Motor neuron (in vitro differentiated cells): ENCODE measurements around the gene CHD1L. TPM values are rescaled to one million over a fixed set of nuclear protein-coding genes. Genes with fewer than 3 reads are reported as not detected.
A peak's percentile ranks its signal among the peaks of the same experiment; 100 is the strongest.
"Not testable (repeated sequence)": the region's sequence is repeated elsewhere in the genome, so short reads cannot be mapped to it uniquely, and the experiment has no call there.

Experiments used
- ATAC-seq, 8 experiments: fragments of 200-7000 bp; cut with Tn5 transposase; replicated peaks in 6 of 8; 2 replicates each; pipeline ENCODE4 v1.8.0; 2021; ENCODE audit warnings: mild to moderate bottlenecking in 8 of 8, moderate library complexity in 8 of 8
- H3K27ac ChIP-seq, 2 donors: fragments of 250-450 bp; sonication (Bioruptor Pico); 2 replicates each; pipeline ENCODE4 v1.9.0; 2021; ENCODE audit warnings: antibody characterized with exemption in 2 of 2, mild to moderate bottlenecking in 2 of 2, moderate library complexity in 1 of 2
- H3K4me1 ChIP-seq, 2 donors: fragments of 250-450 bp; sonication (Bioruptor Pico); replicated peaks in 1 of 2; 2 replicates each; pipeline ENCODE4 v1.6.1; 2021; ENCODE audit warnings: antibody characterized with exemption in 2 of 2, mild to moderate bottlenecking in 2 of 2, moderate library complexity in 1 of 2
- H3K4me3 ChIP-seq, 5 donors: fragments of 250-450 bp; sonication (Bioruptor Pico); 2 replicates each; pipeline ENCODE4 v1.9.0; 2021; ENCODE audit warnings: antibody characterized with exemption in 5 of 5, mild to moderate bottlenecking in 5 of 5, moderate library complexity in 4 of 5
- WGBS, 10 experiments: fragments of 450-650 bp; shearing (Covaris generic); methylation state at CpG; one replicate each; pipeline ENCODE4 v1.0.0; 2022; 5-methylcytosine and 5-hydroxymethylcytosine counted together
- in situ Hi-C, 9 experiments: fragments of 400-800 bp; cut with MboI; loops; one replicate each; pipeline ENCODE4 v1.15.0; 2021; ENCODE audit warnings: low sequenced_read_pairs in 9 of 9, low pct_unique_long_range_greater_than_20kb in 2 of 9; ENCODE audit not compliant: unreplicated experiment in 9 of 9
- total RNA-seq, 8 experiments: library from RNA; unstranded; fragments of 300-600 nt; gene quantifications; 2 replicates each; pipeline versions ENCODE4 v1.2.3 to v1.2.4, GENCODE V29; 2022

CHD1L gene
- total RNA-seq, 8 experiments from 2014 or later, result 20.7 to 50.9 (median 31.4) TPM

- in situ Hi-C loops, result loop anchor here in 3 of 9 experiments (25.0 kb wide), 3 partner anchors 95 to 595 kb away; a partner anchor contains a TSS
- ATAC-seq, result peak in 3 of 8 experiments; percentile 58 to 92 (median 90)
- Histone ChIP-seq H3K4me1 (no peaks in the 10 kb centered on the region), H3K27ac (no peak overlapping the region), H3K4me3 (no peak overlapping the region)
- WGBS, 10 experiments, result 8 to 100% (median 81%) methylated on average over 2 to 3 of the region's 3 CpGs; no CpG with 5 or more reads in 3 of the 10 experiments
Observed at GRCh38 chr1:147292631-147293251, 50.3 kb downstream of the CHD1L start.

GRCh38 chr1:147297438-147297837 lies 55.0 kb downstream of the CHD1L start:
- in situ Hi-C loops, result loop anchor here in 3 of 9 experiments (25.0 kb wide), 3 partner anchors 90 to 590 kb away; a partner anchor contains a TSS
- Histone ChIP-seq H3K4me3 (no peak overlapping the region), H3K4me1 (no peaks in the 10 kb centered on the region), H3K27ac (no peak overlapping the region)
- 82 to 100% (median 100%) methylated on average over 1 to 2 of the region's 2 CpGs for WGBS, 10 experiments
- ATAC-seq, result no peak

- H3K4me1 ChIP-seq, ATAC-seq, in situ Hi-C loops, H3K4me3 ChIP-seq, H3K27ac ChIP-seq: not testable (repeated sequence)
- WGBS, 10 experiments, result 80 to 100% (median 100%) methylated on average over 1 to 3 of the region's 3 CpGs; no CpG with 5 or more reads in 1 of the 10 experiments
Observed at GRCh38 chr1:147305803-147306202, 63.3 kb downstream of the CHD1L start.

GRCh38 chr1:147316968-147317367 lies 74.5 kb downstream of the CHD1L start:
- 14 to 94% (median 64%) methylated on average over 1 to 3 of the region's 3 CpGs for WGBS, 10 experiments
- Histone ChIP-seq H3K27ac (no peak overlapping the region), H3K4me1 (no peaks in the 10 kb centered on the region), H3K4me3 (no peak overlapping the region)
- no peak for ATAC-seq
- in situ Hi-C loops, result no loop called here

- peak overlapping the region in 4 of 5 donors; percentile 10 to 20 (median 14) for H3K4me3 ChIP-seq
- in situ Hi-C loops, ATAC-seq, H3K27ac ChIP-seq, H3K4me1 ChIP-seq: not testable (repeated sequence)
- whole genome bisulfite sequencing, 10 experiments, result 0 to 40% (median 12%) methylated on average over 1 to 9 of the region's 26 CpGs; no CpG with 5 or more reads in 7 of the 10 experiments
Observed at GRCh38 chr1:147326933-147327687, 84.6 kb downstream of the CHD1L start.

GRCh38 chr1:147334292-147334691 lies 91.8 kb downstream of the CHD1L start:
- ATAC-seq, result no peak
- 0 to 100% (median 64%) methylated on average over 1 to 5 of the region's 5 CpGs; no CpG with 5 or more reads in 1 of the 10 experiments for WGBS, 10 experiments
- peaks cover 10 to 12% of the 10 kb centered on the region in 2 donors for H3K4me1 ChIP-seq
- H3K4me3 ChIP-seq, result no peak overlapping the region
- in situ Hi-C loops, result no loop called here
- H3K27ac ChIP-seq, result no peak overlapping the region

- no peak overlapping the region for H3K27ac ChIP-seq
- in situ Hi-C loops, result no loop called here
- no peak overlapping the region for H3K4me3 ChIP-seq
- WGBS, 10 experiments, result 0 to 72% (median 25%) methylated on average over 1 to 2 of the region's 2 CpGs; no CpG with 5 or more reads in 2 of the 10 experiments
- H3K4me1 ChIP-seq, result peaks cover 10 to 12% of the 10 kb centered on the region in 2 donors
- peak in 3 of 8 experiments; percentile 40 to 49 (median 47) for ATAC-seq
Observed at GRCh38 chr1:147336291-147336690, 93.8 kb downstream of the CHD1L start.

GRCh38 chr1:147337040-147337630 lies 94.7 kb downstream of the CHD1L start:
- ATAC-seq, result peak; percentile 53 to 93 (median 90)
- in situ Hi-C loops, result no loop called here
- H3K27ac ChIP-seq, result no peak overlapping the region
- H3K4me3 ChIP-seq, result no peak overlapping the region
- WGBS, 10 experiments, result 0 to 17% (median 5%) methylated on average over 1 to 4 of the region's 4 CpGs; no CpG with 5 or more reads in 3 of the 10 experiments
- peaks cover 10 to 12% of the 10 kb centered on the region in 2 donors for H3K4me1 ChIP-seq

- in situ Hi-C loops, result no loop called here
- no peak overlapping the region for H3K4me3 ChIP-seq
- 9 to 100% (median 83%) methylated on average over 1 to 2 of the region's 2 CpGs for WGBS, 10 experiments
- no peak overlapping the region for H3K27ac ChIP-seq
- no peak for ATAC-seq
- peaks cover 10 to 12% of the 10 kb centered on the region in 2 donors for H3K4me1 ChIP-seq
Observed at GRCh38 chr1:147338571-147338970, 96.1 kb downstream of the CHD1L start.

- peaks cover 9 to 10% of the 10 kb centered on the region in 2 donors for H3K4me1 ChIP-seq
- H3K27ac ChIP-seq, result no peak overlapping the region
- ATAC-seq, result no peak
- in situ Hi-C loops, result no loop called here
- no peak overlapping the region for H3K4me3 ChIP-seq
- 0 to 100% (median 76%) methylated on average over 1 of the region's 1 CpG; no CpG with 5 or more reads in 6 of the 10 experiments for whole genome bisulfite sequencing, 10 experiments
Observed at GRCh38 chr1:147341246-147341645, 98.8 kb downstream of the CHD1L start.
